ENCODE data around the gene PHACTR2. TPM values are rescaled to one million over a fixed set of nuclear protein-coding genes. Genes with fewer than 3 reads are reported as not detected.

Gene PHACTR2
- total and polyA plus RNA-seq, 2 of the 13 experiments (the other 11 are each of a cell fraction or from before 2014, with no cell fraction given): 11.3 to 28.2 TPM

DNA sequence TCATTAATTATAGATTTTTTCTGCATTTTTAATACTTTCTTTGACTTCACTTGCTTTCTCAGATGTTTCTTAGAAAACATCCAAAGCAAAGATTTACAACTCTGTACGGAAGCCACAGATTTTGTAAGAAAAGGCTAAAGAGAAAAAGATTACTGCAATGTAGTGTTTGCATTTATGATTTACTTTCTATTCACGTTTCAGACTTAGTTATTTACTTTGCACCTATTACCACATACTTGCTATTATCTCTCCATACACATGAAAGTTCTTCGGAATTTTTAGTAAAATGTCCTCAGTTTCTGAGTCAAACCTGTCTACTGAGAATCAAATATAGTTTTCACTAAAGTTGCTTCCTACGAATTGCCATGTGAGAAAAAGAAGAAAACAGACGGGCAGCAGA is 22.2 kb upstream of the PHACTR2 start (continued):
- peak; percentile 68; the same call in 1 of the 2 replicates for TF ChIP-seq NCOA2 (CRISPR knock-in tag; IDR thresholded peaks at IDR 0.05)
- TF ChIP-seq KAT8 (CRISPR knock-in tag; IDR thresholded peaks at IDR 0.05): 0 out of 2 replicates have a peak, but pooled peaks have one; percentile 20
- TF ChIP-seq ETV5 (CRISPR knock-in tag; IDR thresholded peaks at IDR 0.05; ENCODE audit: borderline replicate concordance): no peak
- TF ChIP-seq, protein P1, sequence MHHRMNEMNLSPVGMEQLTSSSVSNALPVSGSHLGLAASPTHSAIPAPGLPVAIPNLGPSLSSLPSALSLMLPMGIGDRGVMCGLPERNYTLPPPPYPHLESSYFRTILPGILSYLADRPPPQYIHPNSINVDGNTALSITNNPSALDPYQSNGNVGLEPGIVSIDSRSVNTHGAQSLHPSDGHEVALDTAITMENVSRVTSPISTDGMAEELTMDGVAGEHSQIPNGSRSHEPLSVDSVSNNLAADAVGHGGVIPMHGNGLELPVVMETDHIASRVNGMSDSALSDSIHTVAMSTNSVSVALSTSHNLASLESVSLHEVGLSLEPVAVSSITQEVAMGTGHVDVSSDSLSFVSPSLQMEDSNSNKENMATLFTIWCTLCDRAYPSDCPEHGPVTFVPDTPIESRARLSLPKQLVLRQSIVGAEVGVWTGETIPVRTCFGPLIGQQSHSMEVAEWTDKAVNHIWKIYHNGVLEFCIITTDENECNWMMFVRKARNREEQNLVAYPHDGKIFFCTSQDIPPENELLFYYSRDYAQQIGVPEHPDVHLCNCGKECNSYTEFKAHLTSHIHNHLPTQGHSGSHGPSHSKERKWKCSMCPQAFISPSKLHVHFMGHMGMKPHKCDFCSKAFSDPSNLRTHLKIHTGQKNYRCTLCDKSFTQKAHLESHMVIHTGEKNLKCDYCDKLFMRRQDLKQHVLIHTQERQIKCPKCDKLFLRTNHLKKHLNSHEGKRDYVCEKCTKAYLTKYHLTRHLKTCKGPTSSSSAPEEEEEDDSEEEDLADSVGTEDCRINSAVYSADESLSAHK (CRISPR knock-in tag; IDR thresholded peaks at IDR 0.05; ENCODE audit: borderline replicate concordance): no peak
- no peak for TF ChIP-seq TOPORS (CRISPR knock-in tag; IDR thresholded peaks at IDR 0.05)
- no peak for TF ChIP-seq SRSF9 (IDR thresholded peaks at IDR 0.05; ENCODE audit: borderline replicate concordance, insufficient read depth, low read depth, low read length, poor library complexity, severe bottlenecking)
- no peak for TF ChIP-seq ARNT2 (CRISPR knock-in tag; IDR thresholded peaks at IDR 0.05; ENCODE audit: low read depth)
- TF ChIP-seq CBFB (CRISPR knock-in tag; IDR thresholded peaks at IDR 0.05): no peak
- no peak for TF ChIP-seq TOE1 (CRISPR knock-in tag; IDR thresholded peaks at IDR 0.05)
- TF ChIP-seq, protein P2, sequence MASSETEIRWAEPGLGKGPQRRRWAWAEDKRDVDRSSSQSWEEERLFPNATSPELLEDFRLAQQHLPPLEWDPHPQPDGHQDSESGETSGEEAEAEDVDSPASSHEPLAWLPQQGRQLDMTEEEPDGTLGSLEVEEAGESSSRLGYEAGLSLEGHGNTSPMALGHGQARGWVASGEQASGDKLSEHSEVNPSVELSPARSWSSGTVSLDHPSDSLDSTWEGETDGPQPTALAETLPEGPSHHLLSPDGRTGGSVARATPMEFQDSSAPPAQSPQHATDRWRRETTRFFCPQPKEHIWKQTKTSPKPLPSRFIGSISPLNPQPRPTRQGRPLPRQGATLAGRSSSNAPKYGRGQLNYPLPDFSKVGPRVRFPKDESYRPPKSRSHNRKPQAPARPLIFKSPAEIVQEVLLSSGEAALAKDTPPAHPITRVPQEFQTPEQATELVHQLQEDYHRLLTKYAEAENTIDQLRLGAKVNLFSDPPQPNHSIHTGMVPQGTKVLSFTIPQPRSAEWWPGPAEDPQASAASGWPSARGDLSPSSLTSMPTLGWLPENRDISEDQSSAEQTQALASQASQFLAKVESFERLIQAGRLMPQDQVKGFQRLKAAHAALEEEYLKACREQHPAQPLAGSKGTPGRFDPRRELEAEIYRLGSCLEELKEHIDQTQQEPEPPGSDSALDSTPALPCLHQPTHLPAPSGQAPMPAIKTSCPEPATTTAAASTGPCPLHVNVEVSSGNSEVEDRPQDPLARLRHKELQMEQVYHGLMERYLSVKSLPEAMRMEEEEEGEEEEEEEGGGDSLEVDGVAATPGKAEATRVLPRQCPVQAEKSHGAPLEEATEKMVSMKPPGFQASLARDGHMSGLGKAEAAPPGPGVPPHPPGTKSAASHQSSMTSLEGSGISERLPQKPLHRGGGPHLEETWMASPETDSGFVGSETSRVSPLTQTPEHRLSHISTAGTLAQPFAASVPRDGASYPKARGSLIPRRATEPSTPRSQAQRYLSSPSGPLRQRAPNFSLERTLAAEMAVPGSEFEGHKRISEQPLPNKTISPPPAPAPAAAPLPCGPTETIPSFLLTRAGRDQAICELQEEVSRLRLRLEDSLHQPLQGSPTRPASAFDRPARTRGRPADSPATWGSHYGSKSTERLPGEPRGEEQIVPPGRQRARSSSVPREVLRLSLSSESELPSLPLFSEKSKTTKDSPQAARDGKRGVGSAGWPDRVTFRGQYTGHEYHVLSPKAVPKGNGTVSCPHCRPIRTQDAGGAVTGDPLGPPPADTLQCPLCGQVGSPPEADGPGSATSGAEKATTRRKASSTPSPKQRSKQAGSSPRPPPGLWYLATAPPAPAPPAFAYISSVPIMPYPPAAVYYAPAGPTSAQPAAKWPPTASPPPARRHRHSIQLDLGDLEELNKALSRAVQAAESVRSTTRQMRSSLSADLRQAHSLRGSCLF (CRISPR knock-in tag; IDR thresholded peaks at IDR 0.05; ENCODE audit: borderline replicate concordance): no peak
- TF ChIP-seq ZNF44 (CRISPR knock-in tag; IDR thresholded peaks at IDR 0.05): no peak
- TF ChIP-seq, protein P3, sequence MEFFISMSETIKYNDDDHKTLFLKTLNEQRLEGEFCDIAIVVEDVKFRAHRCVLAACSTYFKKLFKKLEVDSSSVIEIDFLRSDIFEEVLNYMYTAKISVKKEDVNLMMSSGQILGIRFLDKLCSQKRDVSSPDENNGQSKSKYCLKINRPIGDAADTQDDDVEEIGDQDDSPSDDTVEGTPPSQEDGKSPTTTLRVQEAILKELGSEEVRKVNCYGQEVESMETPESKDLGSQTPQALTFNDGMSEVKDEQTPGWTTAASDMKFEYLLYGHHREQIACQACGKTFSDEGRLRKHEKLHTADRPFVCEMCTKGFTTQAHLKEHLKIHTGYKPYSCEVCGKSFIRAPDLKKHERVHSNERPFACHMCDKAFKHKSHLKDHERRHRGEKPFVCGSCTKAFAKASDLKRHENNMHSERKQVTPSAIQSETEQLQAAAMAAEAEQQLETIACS (CRISPR knock-in tag; IDR thresholded peaks at IDR 0.05): no peak
- TF ChIP-seq, protein P4, sequence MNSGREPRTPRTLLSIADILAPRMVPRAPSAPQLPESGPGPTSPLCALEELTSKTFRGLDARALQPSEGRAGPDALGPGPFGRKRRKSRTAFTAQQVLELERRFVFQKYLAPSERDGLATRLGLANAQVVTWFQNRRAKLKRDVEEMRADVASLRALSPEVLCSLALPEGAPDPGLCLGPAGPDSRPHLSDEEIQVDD (CRISPR knock-in tag; IDR thresholded peaks at IDR 0.05; ENCODE audit: borderline replicate concordance): no peak
- TF ChIP-seq ZNF788 (CRISPR knock-in tag; IDR thresholded peaks at IDR 0.05; ENCODE audit: borderline replicate concordance): no peak
- 0 out of 2 replicates have a peak, but pooled peaks have one; percentile 13 for TF ChIP-seq PPARG (CRISPR knock-in tag; conservative IDR thresholded peaks at IDR 0.05)
- no peak for TF ChIP-seq ZNF33B (CRISPR knock-in tag; IDR thresholded peaks at IDR 0.05)
- no peak for TF ChIP-seq ZBTB3 (CRISPR knock-in tag; IDR thresholded peaks at IDR 0.05; ENCODE audit: borderline replicate concordance, low read depth)
- no peak for TF ChIP-seq CBX2 (IDR thresholded peaks at IDR 0.05; ENCODE audit: low read depth, low read length)
- no peak for TF ChIP-seq CBX2 (CRISPR knock-in tag; IDR thresholded peaks at IDR 0.05; ENCODE audit: low read depth)
- no peak for TF ChIP-seq FOXP1 (IDR thresholded peaks at IDR 0.05)
- peak; percentile 37; the same call in 1 of the 2 replicates for TF ChIP-seq FOXP1 (CRISPR knock-in tag; IDR thresholded peaks at IDR 0.05)
- TF ChIP-seq TMF1 (CRISPR knock-in tag; IDR thresholded peaks at IDR 0.05; ENCODE audit: low read depth): no peak

Measured in HepG2 (cell line).